ENCODE results near the gene FLRT1.

The FLRT1 gene

GRCh38 chr11:64005691-64006090 lies 30.0 kb upstream of the FLRT1 start:
- in situ Hi-C loops (cut with MboI; ENCODE audit: low sequenced_read_pairs, unreplicated experiment): no loop called here
- DNase-seq (ENCODE audit: low spot score): no peak
- TF ChIP-seq CTCF (IDR thresholded peaks at IDR 0.05; ENCODE audit: borderline replicate concordance, control extremely low read depth, extremely low read depth, insufficient read depth, missing control alignments): no peak

- in situ Hi-C loops (cut with MboI; ENCODE audit: low sequenced_read_pairs, unreplicated experiment): no loop called here
- no peak for DNase-seq (ENCODE audit: low spot score)
- TF ChIP-seq CTCF (IDR thresholded peaks at IDR 0.05; ENCODE audit: borderline replicate concordance, control extremely low read depth, extremely low read depth, insufficient read depth, missing control alignments): no peak
These were observed 29.3 kb upstream of the FLRT1 start for GRCh38 chr11:64006398-64006797.

- no peak for DNase-seq (ENCODE audit: low spot score)
- in situ Hi-C loops (cut with MboI; ENCODE audit: low sequenced_read_pairs, unreplicated experiment): no loop called here
- TF ChIP-seq CTCF (IDR thresholded peaks at IDR 0.05; ENCODE audit: borderline replicate concordance, control extremely low read depth, extremely low read depth, insufficient read depth, missing control alignments): no peak
These were observed 28.5 kb upstream of the FLRT1 start for GRCh38 chr11:64007160-64007628.

GRCh38 chr11:64007629-64008282 lies 28.0 kb upstream of the FLRT1 start:
- DNase-seq (ENCODE audit: low spot score): no peak
- no peak for TF ChIP-seq CTCF (IDR thresholded peaks at IDR 0.05; ENCODE audit: borderline replicate concordance, control extremely low read depth, extremely low read depth, insufficient read depth, missing control alignments)
- in situ Hi-C loops (cut with MboI; ENCODE audit: low sequenced_read_pairs, unreplicated experiment): no loop called here

- in situ Hi-C loops (cut with MboI; ENCODE audit: low sequenced_read_pairs, unreplicated experiment): no loop called here
- no peak for TF ChIP-seq CTCF (IDR thresholded peaks at IDR 0.05; ENCODE audit: borderline replicate concordance, control extremely low read depth, extremely low read depth, insufficient read depth, missing control alignments)
- no peak for DNase-seq (ENCODE audit: low spot score)
These were observed 27.3 kb upstream of the FLRT1 start for GRCh38 chr11:64008283-64008913.

- in situ Hi-C loops (cut with MboI; ENCODE audit: low sequenced_read_pairs, unreplicated experiment): no loop called here
- no peak for DNase-seq (ENCODE audit: low spot score)
- TF ChIP-seq CTCF (IDR thresholded peaks at IDR 0.05; ENCODE audit: borderline replicate concordance, control extremely low read depth, extremely low read depth, insufficient read depth, missing control alignments): no peak
These were observed 26.7 kb upstream of the FLRT1 start for GRCh38 chr11:64008914-64009633.

Data from GM13976 (cell line).